ENCODE measurements around the gene ATP2A3.

DNA sequence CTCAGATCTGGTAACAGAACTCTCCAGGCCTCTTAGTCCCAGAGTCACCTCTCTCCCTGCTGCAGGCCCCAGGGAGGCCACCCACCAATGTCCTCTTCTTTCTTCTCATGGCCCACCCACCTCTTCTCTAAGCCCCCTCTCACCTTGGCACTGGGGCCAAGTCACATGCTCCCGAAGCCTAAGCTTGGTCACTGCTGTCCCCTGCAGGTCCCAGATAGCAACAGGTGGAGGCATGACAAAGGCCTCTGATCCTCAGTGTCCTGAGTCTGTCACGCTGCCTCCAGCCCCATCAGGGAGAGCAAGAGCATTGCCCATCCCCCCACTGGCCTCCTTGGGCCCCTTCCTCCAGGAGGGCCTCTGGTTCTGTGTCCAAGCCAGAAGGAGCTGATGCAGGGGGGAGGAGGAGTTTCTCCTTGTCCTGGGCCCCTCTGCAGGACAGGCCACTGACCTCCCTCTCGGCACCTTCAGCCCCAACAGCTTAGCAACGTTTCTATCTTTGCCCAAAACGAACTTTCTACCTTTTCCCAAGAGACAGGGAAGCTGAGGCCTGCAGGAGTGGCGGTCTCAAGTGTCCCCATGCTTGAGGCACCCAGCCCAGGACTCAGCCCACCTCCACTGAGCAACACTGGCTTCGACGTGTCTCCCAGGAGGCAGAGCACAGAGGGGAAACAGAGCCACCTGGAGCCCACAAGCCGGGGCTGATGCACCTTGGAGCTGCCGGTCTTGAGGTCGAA is 56.6 kb downstream of the ATP2A3 start:
- TF ChIP-seq, protein P1, sequence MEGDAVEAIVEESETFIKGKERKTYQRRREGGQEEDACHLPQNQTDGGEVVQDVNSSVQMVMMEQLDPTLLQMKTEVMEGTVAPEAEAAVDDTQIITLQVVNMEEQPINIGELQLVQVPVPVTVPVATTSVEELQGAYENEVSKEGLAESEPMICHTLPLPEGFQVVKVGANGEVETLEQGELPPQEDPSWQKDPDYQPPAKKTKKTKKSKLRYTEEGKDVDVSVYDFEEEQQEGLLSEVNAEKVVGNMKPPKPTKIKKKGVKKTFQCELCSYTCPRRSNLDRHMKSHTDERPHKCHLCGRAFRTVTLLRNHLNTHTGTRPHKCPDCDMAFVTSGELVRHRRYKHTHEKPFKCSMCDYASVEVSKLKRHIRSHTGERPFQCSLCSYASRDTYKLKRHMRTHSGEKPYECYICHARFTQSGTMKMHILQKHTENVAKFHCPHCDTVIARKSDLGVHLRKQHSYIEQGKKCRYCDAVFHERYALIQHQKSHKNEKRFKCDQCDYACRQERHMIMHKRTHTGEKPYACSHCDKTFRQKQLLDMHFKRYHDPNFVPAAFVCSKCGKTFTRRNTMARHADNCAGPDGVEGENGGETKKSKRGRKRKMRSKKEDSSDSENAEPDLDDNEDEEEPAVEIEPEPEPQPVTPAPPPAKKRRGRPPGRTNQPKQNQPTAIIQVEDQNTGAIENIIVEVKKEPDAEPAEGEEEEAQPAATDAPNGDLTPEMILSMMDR (conservative IDR thresholded peaks at IDR 0.05), result peak; percentile 58
- TF ChIP-seq EZH2 (IDR thresholded peaks at IDR 0.05; ENCODE audit: low read depth), result no peak
